ENCODE results near the gene CFAP77. TPM values are rescaled to one million over a fixed set of nuclear protein-coding genes. Genes with fewer than 3 reads are reported as not detected.
"Not testable (repeated sequence)": the region's sequence is repeated elsewhere in the genome, so short reads cannot be mapped to it uniquely, and the experiment has no call there.

Gene CFAP77
- total and polyA plus RNA-seq, 2 of the 4 experiments (the other 2 are of a cell fraction) = not detected

DNA sequence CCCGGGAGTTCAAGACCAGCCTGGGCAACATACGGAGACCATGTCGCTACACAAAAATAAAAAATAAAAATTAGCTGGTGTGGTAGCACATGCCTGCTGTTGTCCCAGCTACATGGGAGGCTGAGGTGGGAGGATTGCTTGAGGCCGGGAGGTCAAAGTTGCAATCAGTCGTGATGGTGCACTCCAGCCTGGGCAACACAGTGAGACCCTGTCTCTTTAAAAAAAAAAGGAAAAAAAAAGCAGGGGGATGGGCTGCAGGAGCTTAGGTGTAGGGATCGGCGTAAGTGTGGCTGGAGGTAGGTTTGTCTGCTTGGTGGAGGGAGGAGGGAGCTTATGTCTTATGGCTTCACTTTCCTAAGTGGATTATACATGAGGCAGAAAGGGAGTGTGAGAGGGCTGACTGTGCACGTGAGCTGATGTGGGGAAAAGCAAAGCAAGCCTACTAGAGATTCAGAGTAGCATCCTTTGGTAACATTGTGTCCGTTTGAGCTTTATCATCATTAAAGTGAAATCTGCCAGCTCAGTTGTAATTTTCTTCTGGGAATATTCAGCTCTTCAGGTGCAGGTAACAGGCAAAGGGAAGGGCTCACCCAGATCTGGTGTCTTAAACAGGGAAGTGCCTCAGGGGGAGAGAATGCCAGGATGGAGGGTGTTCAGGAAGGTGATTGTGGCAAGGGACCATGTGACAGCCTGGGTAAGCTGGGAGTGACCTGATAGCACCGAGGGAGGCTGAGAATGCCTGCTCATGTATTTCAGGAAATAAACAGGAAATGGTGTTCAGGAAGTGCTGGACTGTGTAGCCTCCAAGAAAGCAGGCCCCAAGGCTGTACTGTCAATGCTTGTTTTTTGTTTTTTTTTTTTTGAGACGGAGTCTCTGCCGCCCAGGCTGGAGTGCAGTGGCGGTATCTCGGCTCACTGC is 37.6 kb upstream of the CFAP77 start (continued):
- TF ChIP-seq RAD21 (IDR thresholded peaks at IDR 0.05; ENCODE audit: low read length) (no peak), MXI1 (IDR thresholded peaks at IDR 0.05; ENCODE audit: borderline replicate concordance, low read depth, low read length) (no peak), POLR2A (IDR thresholded peaks at IDR 0.05; ENCODE audit: low read depth, low read length) (no peak)

DNA sequence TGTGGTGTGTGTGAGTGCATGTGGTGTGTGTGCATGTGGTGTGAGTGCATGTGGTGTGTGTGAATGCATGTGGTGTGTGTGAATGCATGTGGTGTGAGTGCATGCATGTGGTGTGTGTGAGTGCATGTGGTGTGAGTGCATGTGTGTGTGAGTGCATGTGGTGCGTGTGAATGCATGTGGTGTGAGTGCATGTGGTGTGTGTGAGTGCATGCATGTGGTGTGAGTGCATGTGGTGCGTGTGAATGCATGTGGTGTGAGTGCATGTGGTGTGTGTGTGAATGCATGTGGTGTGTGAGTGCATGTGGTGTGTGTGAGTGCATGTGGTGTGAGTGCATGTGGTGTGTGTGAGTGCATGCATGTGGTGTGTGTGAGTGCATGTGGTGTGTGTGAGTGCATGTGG is 32.2 kb upstream of the CFAP77 start:
- H3K18ac ChIP-seq (ENCODE audit: low read depth, low read length); H3K27me3 ChIP-seq (ENCODE audit: control insufficient read depth, insufficient read depth, low read length); DNase-seq; H2BK120ac ChIP-seq (ENCODE audit: low read depth, low read length); H4K5ac ChIP-seq (ENCODE audit: low read depth, low read length); dilution Hi-C loops (cut with HindIII; ENCODE audit: low sequenced_read_pairs, unreplicated experiment); H3K14ac ChIP-seq (replicated peaks; ENCODE audit: low read depth, low read length); H3K27ac ChIP-seq (ENCODE audit: insufficient read depth, low read length); POLR2A ChIA-PET (ENCODE audit: unreplicated experiment); H2AFZ ChIP-seq (replicated peaks; ENCODE audit: low read length, poor library complexity); H3K23ac ChIP-seq (ENCODE audit: low read depth, low read length); BruUV-seq (replicated peaks); H3K4me1 ChIP-seq (ENCODE audit: control insufficient read depth, insufficient read depth, low read length); H3K9me3 ChIP-seq (ENCODE audit: control insufficient read depth, insufficient read depth, low read length); H4K20me1 ChIP-seq (ENCODE audit: insufficient read depth, low read length); ATAC-seq (ENCODE audit: low read depth); intact Hi-C loops (cut with micrococcal nuclease); CTCF ChIA-PET; H2AK9ac ChIP-seq (replicated peaks; ENCODE audit: low read depth, low read length, poor library complexity); H3K9me1 ChIP-seq (ENCODE audit: insufficient read depth, low read length); H3K4me3 ChIP-seq (ENCODE audit: insufficient read depth, low read depth, low read length); H4K8ac ChIP-seq (ENCODE audit: low read depth in 2 of 2, low read length in 2 of 2); in situ Hi-C loops (cut with MboI; ENCODE audit: low sequenced_read_pairs); H2BK20ac ChIP-seq (ENCODE audit: low read depth, low read length); H4K91ac ChIP-seq (ENCODE audit: insufficient read depth, low read depth, low read length); H2BK5ac ChIP-seq (ENCODE audit: low read depth, low read length, poor library complexity, severe bottlenecking); H3K79me1 ChIP-seq (ENCODE audit: low read depth in 1 of 2, low read length in 2 of 2); H3K56ac ChIP-seq (ENCODE audit: extremely low read depth, insufficient read depth, low read length); H2BK15ac ChIP-seq (ENCODE audit: low read depth, low read length); H3K4ac ChIP-seq (ENCODE audit: low read depth, low read length); H3K4me2 ChIP-seq (ENCODE audit: low read depth, low read length); H2AK5ac ChIP-seq (ENCODE audit: low read depth, low read length); H3K9ac ChIP-seq (ENCODE audit: low read depth, low read length): not testable (repeated sequence)
- H3K36me3 ChIP-seq (ENCODE audit: control insufficient read depth, insufficient read depth, low read length) = peaks cover 40% of the 10 kb centered on the region
- WGBS, 2 experiments (ENCODE audit: extremely low coverage in 2 of 2, insufficient read length in 1 of 2) = 100% methylated on average over 2 of the region's 2 CpGs; no CpG with 5 or more reads in 1 of the 2 experiments

DNA sequence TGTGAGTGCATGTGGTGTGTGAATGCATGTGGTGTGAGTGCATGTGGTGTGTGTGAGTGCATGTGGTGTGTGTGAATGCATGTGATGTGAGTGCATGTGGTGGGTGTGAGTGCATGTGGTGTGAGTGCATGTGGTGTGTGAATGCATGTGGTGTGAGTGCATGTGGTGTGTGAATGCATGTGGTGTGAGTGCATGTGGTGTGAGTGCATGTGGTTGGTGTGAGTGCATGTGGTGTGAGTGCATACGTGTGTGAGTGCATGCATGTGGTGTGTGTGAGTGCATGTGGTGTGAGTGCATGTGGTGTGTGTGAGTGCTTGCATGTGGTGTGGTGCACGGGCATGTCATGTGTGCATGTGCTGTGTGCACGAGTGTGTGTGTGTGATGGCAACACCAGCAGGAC is 31.6 kb upstream of the CFAP77 start:
- H3K27ac ChIP-seq (ENCODE audit: insufficient read depth, low read length); intact Hi-C loops (cut with micrococcal nuclease); H3K18ac ChIP-seq (ENCODE audit: low read depth, low read length); ATAC-seq (ENCODE audit: low read depth); H3K79me1 ChIP-seq (ENCODE audit: low read depth in 1 of 2, low read length in 2 of 2); H3K4me2 ChIP-seq (ENCODE audit: low read depth, low read length); H3K4ac ChIP-seq (ENCODE audit: low read depth, low read length); H2BK20ac ChIP-seq (ENCODE audit: low read depth, low read length); H4K5ac ChIP-seq (ENCODE audit: low read depth, low read length); H3K14ac ChIP-seq (replicated peaks; ENCODE audit: low read depth, low read length); H2AK9ac ChIP-seq (replicated peaks; ENCODE audit: low read depth, low read length, poor library complexity); dilution Hi-C loops (cut with HindIII; ENCODE audit: low sequenced_read_pairs, unreplicated experiment); H3K9me3 ChIP-seq (ENCODE audit: control insufficient read depth, insufficient read depth, low read length); H3K4me1 ChIP-seq (ENCODE audit: control insufficient read depth, insufficient read depth, low read length); H4K91ac ChIP-seq (ENCODE audit: insufficient read depth, low read depth, low read length); H3K27me3 ChIP-seq (ENCODE audit: control insufficient read depth, insufficient read depth, low read length); H4K8ac ChIP-seq (ENCODE audit: low read depth in 2 of 2, low read length in 2 of 2); CTCF ChIA-PET; H2AK5ac ChIP-seq (ENCODE audit: low read depth, low read length); H3K23ac ChIP-seq (ENCODE audit: low read depth, low read length); in situ Hi-C loops (cut with MboI; ENCODE audit: low sequenced_read_pairs); H4K20me1 ChIP-seq (ENCODE audit: insufficient read depth, low read length); H2BK15ac ChIP-seq (ENCODE audit: low read depth, low read length); H2AFZ ChIP-seq (replicated peaks; ENCODE audit: low read length, poor library complexity); H2BK120ac ChIP-seq (ENCODE audit: low read depth, low read length); H3K9me1 ChIP-seq (ENCODE audit: insufficient read depth, low read length); BruUV-seq (replicated peaks); H3K56ac ChIP-seq (ENCODE audit: extremely low read depth, insufficient read depth, low read length); H3K4me3 ChIP-seq (ENCODE audit: insufficient read depth, low read depth, low read length); DNase-seq; H3K9ac ChIP-seq (ENCODE audit: low read depth, low read length); POLR2A ChIA-PET (ENCODE audit: unreplicated experiment); H2BK5ac ChIP-seq (ENCODE audit: low read depth, low read length, poor library complexity, severe bottlenecking): not testable (repeated sequence)
- 100% methylated on average over 1 of the region's 3 CpGs; no CpG with 5 or more reads in 1 of the 2 experiments for WGBS, 2 experiments (ENCODE audit: extremely low coverage in 2 of 2, insufficient read length in 1 of 2)
- H3K36me3 ChIP-seq (ENCODE audit: control insufficient read depth, insufficient read depth, low read length) = peaks cover 42% of the 10 kb centered on the region
